ENCODE results near the gene RAB3IP.

- no peak for TF ChIP-seq POLR2A (IDR thresholded peaks at IDR 0.05)
- TF ChIP-seq POLR2AphosphoS5 (IDR thresholded peaks at IDR 0.05), result no peak
- TF ChIP-seq, protein P1, sequence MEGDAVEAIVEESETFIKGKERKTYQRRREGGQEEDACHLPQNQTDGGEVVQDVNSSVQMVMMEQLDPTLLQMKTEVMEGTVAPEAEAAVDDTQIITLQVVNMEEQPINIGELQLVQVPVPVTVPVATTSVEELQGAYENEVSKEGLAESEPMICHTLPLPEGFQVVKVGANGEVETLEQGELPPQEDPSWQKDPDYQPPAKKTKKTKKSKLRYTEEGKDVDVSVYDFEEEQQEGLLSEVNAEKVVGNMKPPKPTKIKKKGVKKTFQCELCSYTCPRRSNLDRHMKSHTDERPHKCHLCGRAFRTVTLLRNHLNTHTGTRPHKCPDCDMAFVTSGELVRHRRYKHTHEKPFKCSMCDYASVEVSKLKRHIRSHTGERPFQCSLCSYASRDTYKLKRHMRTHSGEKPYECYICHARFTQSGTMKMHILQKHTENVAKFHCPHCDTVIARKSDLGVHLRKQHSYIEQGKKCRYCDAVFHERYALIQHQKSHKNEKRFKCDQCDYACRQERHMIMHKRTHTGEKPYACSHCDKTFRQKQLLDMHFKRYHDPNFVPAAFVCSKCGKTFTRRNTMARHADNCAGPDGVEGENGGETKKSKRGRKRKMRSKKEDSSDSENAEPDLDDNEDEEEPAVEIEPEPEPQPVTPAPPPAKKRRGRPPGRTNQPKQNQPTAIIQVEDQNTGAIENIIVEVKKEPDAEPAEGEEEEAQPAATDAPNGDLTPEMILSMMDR (IDR thresholded peaks at IDR 0.05), result no peak
These were observed 82.9 kb downstream of the RAB3IP start for GRCh38 chr12:69821456-69822159.
